Liver (tissue), 9 donors: ENCODE results near the gene NUTM2G. TPM values are rescaled to one million over a fixed set of nuclear protein-coding genes. Genes with fewer than 3 reads are reported as not detected.
"Not testable (repeated sequence)": the region's sequence is repeated elsewhere in the genome, so short reads cannot be mapped to it uniquely, and the experiment has no call there.

ENCODE experiments used
- DNase-seq: peaks from one replicate; pipeline ENCODE4 v3.0.0-alpha.2; 2017; ENCODE audit warnings: low spot score
- H3K27ac ChIP-seq, 2 donors: one replicate each; pipeline ENCODE4 v1.7.0; 2013; ENCODE audit warnings: inconsistent platforms in 2 of 2, low read length in 2 of 2, control low read depth in 1 of 2, low read depth in 1 of 2, mild to moderate bottlenecking in 1 of 2
- H3K27me3 ChIP-seq, 4 donors: one replicate each; pipeline versions ENCODE4 v1.6.1 to v1.7.0; 2013; ENCODE audit warnings: low read length in 3 of 4, inconsistent platforms in 1 of 4, mild to moderate bottlenecking in 1 of 4, moderate library complexity in 1 of 4; ENCODE audit not compliant: control insufficient read depth in 4 of 4, insufficient read depth in 4 of 4
- H3K36me3 ChIP-seq, 4 donors: one replicate each; pipeline versions ENCODE4 v1.6.1 to v1.7.0; 2013; ENCODE audit warnings: low read length in 3 of 4, mild to moderate bottlenecking in 3 of 4, low read depth in 1 of 4, moderate library complexity in 1 of 4; ENCODE audit not compliant: control insufficient read depth in 4 of 4, insufficient read depth in 3 of 4
- H3K4me1 ChIP-seq, 4 donors: one replicate each; pipeline versions ENCODE4 v1.6.1 to v1.7.0; 2013; ENCODE audit warnings: low read length in 3 of 4, mild to moderate bottlenecking in 3 of 4, moderate library complexity in 1 of 4; ENCODE audit not compliant: control insufficient read depth in 4 of 4, insufficient read depth in 4 of 4
- H3K4me3 ChIP-seq, 3 donors: one replicate each; pipeline versions ENCODE4 v1.6.1 to v1.7.0; 2013; ENCODE audit warnings: low read length in 3 of 3, control low read depth in 1 of 3, low read depth in 1 of 3, mild to moderate bottlenecking in 1 of 3
- H3K9ac ChIP-seq, 2 donors: one replicate each; pipeline ENCODE4 v1.7.0; 2013; ENCODE audit warnings: low read length in 2 of 2, mild to moderate bottlenecking in 2 of 2, moderate library complexity in 2 of 2, control low read depth in 1 of 2, low read depth in 1 of 2
- H3K9me3 ChIP-seq, 4 donors: one replicate each; pipeline versions ENCODE4 v1.6.1 to v1.7.0; 2013; ENCODE audit warnings: low read length in 3 of 4; ENCODE audit not compliant: control insufficient read depth in 4 of 4
- WGBS: extraction: QIAGEN DNeasy Blood & Tissue Kit; methylation state at CpG from one replicate; pipeline ENCODE4 v1.1.7; 2013; 5-methylcytosine and 5-hydroxymethylcytosine counted together
- polyA plus RNA-seq, 2 donors: library from polyadenylated mRNA; stranded (reverse) in 1 of 2; unstranded in 1 of 2; fragments of 200-250 nt in 1 of 2; fragments of >200 nt in 1 of 2; fragmentation: Nextera tagmentation in 1 of 2; extraction: Ambion mirVana in 1 of 2; gene quantifications; one replicate each; pipeline versions ENCODE4 v1.2.1 to v1.2.3, GENCODE V29; 2013 to 2015
- total RNA-seq, 2 donors: library from RNA; depleted of rRNA; stranded (reverse); fragments of >200 nt; gene quantifications; one replicate each; pipeline ENCODE4 v1.2.3, GENCODE V29; 2014
- donor health status: healthy.
- donor health status: healthy.
- donor health status: healthy.
- donor health status: healthy.
- donor health status: healthy.

NUTM2G gene
- total and polyA plus RNA-seq, 4 donors, result 0.07 TPM; not detected in 3

- H3K4me3 ChIP-seq, H3K9ac ChIP-seq, H3K9me3 ChIP-seq, H3K27me3 ChIP-seq, DNase-seq, H3K4me1 ChIP-seq, H3K27ac ChIP-seq, H3K36me3 ChIP-seq: not testable (repeated sequence)
- 96% methylated on average over 5 of the region's 6 CpGs for WGBS
These were observed 12.1 kb upstream of the NUTM2G start for GRCh38 chr9:96916531-96916930.

GRCh38 chr9:96918550-96918949 is 10.1 kb upstream of the NUTM2G start:
- WGBS, result 89% methylated on average over 6 of the region's 6 CpGs
- not testable (repeated sequence) for H3K9me3 ChIP-seq, H3K27me3 ChIP-seq, H3K27ac ChIP-seq, H3K4me3 ChIP-seq, DNase-seq, H3K9ac ChIP-seq, H3K36me3 ChIP-seq, H3K4me1 ChIP-seq

GRCh38 chr9:96920803-96921202 is 7.8 kb upstream of the NUTM2G start:
- not testable (repeated sequence) for H3K9ac ChIP-seq, H3K27me3 ChIP-seq, H3K4me1 ChIP-seq, H3K4me3 ChIP-seq, DNase-seq, H3K27ac ChIP-seq, H3K9me3 ChIP-seq, H3K36me3 ChIP-seq
- 98% methylated on average over 4 of the region's 4 CpGs for WGBS

- H3K9ac ChIP-seq, H3K27me3 ChIP-seq, H3K36me3 ChIP-seq, H3K4me1 ChIP-seq, H3K4me3 ChIP-seq, H3K9me3 ChIP-seq, DNase-seq, H3K27ac ChIP-seq: not testable (repeated sequence)
- 96% methylated on average over 5 of the region's 5 CpGs for WGBS
These were observed 3.1 kb upstream of the NUTM2G start for GRCh38 chr9:96925587-96925986.

GRCh38 chr9:96931665-96932064 is 3.0 kb downstream of the NUTM2G start:
- not testable (repeated sequence) for H3K27me3 ChIP-seq, H3K9me3 ChIP-seq, H3K4me1 ChIP-seq, H3K9ac ChIP-seq, H3K36me3 ChIP-seq, H3K4me3 ChIP-seq, DNase-seq, H3K27ac ChIP-seq
- 71% methylated on average over 12 of the region's 13 CpGs for WGBS

GRCh38 chr9:96934097-96934496 is 5.5 kb downstream of the NUTM2G start:
- WGBS, result 66% methylated on average over 8 of the region's 14 CpGs
- DNase-seq, result not testable (repeated sequence)

GRCh38 chr9:96934706-96935105 is 6.1 kb downstream of the NUTM2G start:
- DNase-seq, H3K9me3 ChIP-seq, H3K27ac ChIP-seq, H3K4me1 ChIP-seq, H3K9ac ChIP-seq, H3K4me3 ChIP-seq, H3K36me3 ChIP-seq, H3K27me3 ChIP-seq: not testable (repeated sequence)
- WGBS, result 61% methylated on average over 5 of the region's 5 CpGs

More at GRCh38 chr9:96934097-96934496, 5.5 kb downstream of the NUTM2G start:
- not testable (repeated sequence) for H3K27ac ChIP-seq, H3K9ac ChIP-seq, H3K4me1 ChIP-seq, H3K27me3 ChIP-seq, H3K4me3 ChIP-seq, H3K36me3 ChIP-seq, H3K9me3 ChIP-seq

GRCh38 chr9:96935401-96935800 is 6.8 kb downstream of the NUTM2G start:
- H3K9ac ChIP-seq, H3K27ac ChIP-seq, H3K27me3 ChIP-seq, H3K36me3 ChIP-seq, H3K4me3 ChIP-seq, H3K9me3 ChIP-seq, H3K4me1 ChIP-seq, DNase-seq: not testable (repeated sequence)
- WGBS, result 95% methylated on average over 15 of the region's 15 CpGs

- not testable (repeated sequence) for DNase-seq, H3K27ac ChIP-seq, H3K4me1 ChIP-seq, H3K36me3 ChIP-seq, H3K9ac ChIP-seq, H3K27me3 ChIP-seq, H3K4me3 ChIP-seq, H3K9me3 ChIP-seq
- WGBS, result 89% methylated on average over 3 of the region's 3 CpGs
These were observed 8.8 kb downstream of the NUTM2G start for GRCh38 chr9:96937442-96937841.
